GM19438 (cell line): ENCODE data around the gene SDF4.

Source experiments
- ATAC-seq: cut with Tn5 transposase; IDR thresholded peaks from one replicate; pipeline ENCODE4 v1.9.1; 2021; ENCODE audit warnings: low read depth; ENCODE audit not compliant: unreplicated experiment

SDF4 gene

GRCh38 chr1:1215080-1215676 is 16.6 kb downstream of the SDF4 start:
- ATAC-seq = no peak

- ATAC-seq = no peak
Observed at GRCh38 chr1:1213345-1214265, 18.2 kb downstream of the SDF4 start, which contains the start of gene TNFRSF4. Gene TNFRSF4 (minus strand): TSS chr1:1214153. CDS start chr1:1214127, 26 bp downstream.

- ATAC-seq = no peak
Observed at GRCh38 chr1:1212780-1213344, 18.9 kb downstream of the SDF4 start.

GRCh38 chr1:1211541-1212441 is 20.0 kb downstream of the SDF4 start:
- no peak for ATAC-seq

- ATAC-seq = no peak
Observed at GRCh38 chr1:1210726-1211540, 20.9 kb downstream of the SDF4 start.

GRCh38 chr1:1208713-1209433 is 22.9 kb downstream of the SDF4 start:
- ATAC-seq = no peak

- ATAC-seq = no peak
Observed at GRCh38 chr1:1207571-1207892, 24.3 kb downstream of the SDF4 start.

- ATAC-seq = no peak
Observed at GRCh38 chr1:1206966-1207531, 24.8 kb downstream of the SDF4 start.

GRCh38 chr1:1206376-1206965 is 25.3 kb downstream of the SDF4 start, which contains the start of gene TNFRSF18:
Gene TNFRSF18 (minus strand): TSS chr1:1206592. CDS start chr1:1206571, 21 bp downstream.
- ATAC-seq = no peak

GRCh38 chr1:1205769-1206375 is 25.9 kb downstream of the SDF4 start:
- no peak for ATAC-seq

- ATAC-seq = no peak
Observed at GRCh38 chr1:1204998-1205768, 26.6 kb downstream of the SDF4 start.

- ATAC-seq = no peak
Observed at GRCh38 chr1:1204425-1204920, 27.3 kb downstream of the SDF4 start.

- no peak for ATAC-seq
Observed at GRCh38 chr1:1203561-1204424, 28.0 kb downstream of the SDF4 start.

- no peak for ATAC-seq
Observed at GRCh38 chr1:1202831-1203560, 28.8 kb downstream of the SDF4 start.
